A673 (cell line): Measurements from ENCODE around the gene ARHGAP22.

Experiments used
- CTCF ChIP-seq: fragments of 300-800, 200-600 bp; sonication (generic); conservative IDR thresholded peaks from 2 replicates; pipeline ENCODE4 v1.5.1; 2017; ENCODE audit warnings: low read depth, mild to moderate bottlenecking, antibody characterized with exemption, low read length, moderate library complexity, mixed read lengths
- EZH2 ChIP-seq: fragments of 200-600 bp; sonication (generic); IDR thresholded peaks from 2 replicates; pipeline ENCODE4 v1.6.1; 2017; ENCODE audit warnings: borderline replicate concordance, low read depth, mild to moderate bottlenecking, mixed read lengths, antibody characterized with exemption, low read length; ENCODE audit not compliant: poor library complexity, severe bottlenecking

DNA sequence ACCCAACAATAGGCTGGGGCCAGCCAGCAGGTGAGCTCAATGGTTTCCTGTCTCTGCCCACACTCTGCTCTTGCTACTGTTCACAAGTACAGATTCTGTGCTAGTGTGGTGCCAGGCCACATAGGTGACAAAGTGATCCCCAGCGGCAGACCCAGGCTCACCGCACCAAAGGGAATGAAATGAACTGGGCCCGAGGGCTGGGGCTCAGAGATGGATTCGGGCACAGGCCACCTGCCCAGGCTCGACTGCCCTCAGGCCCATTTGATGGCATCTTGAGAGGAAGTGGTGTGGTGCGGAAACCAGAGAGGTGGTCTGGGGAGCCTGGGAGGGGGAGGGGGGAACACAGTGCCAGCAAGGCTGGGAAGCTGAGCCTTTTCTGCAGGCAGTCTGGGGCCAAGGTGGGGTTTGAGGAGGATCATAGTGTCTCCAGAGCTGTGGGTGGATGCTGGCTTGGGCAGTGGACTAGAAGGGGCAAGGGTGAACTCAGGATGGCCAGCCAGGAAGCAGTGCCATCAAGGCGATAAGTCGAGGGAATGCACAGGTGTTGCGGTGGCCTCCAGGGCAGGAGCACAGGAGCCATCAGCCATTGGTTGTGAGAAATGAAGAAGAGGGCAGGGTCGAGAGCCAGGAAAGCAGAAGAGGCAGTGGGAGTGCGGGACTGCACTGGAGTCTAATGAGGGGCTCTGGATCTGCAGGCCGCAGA lies 85.2 kb downstream of the ARHGAP22 start:
- TF ChIP-seq CTCF (no peak), EZH2 (no peak)
